ENCODE measurements around the gene TSSC4.

The TSSC4 gene

DNA sequence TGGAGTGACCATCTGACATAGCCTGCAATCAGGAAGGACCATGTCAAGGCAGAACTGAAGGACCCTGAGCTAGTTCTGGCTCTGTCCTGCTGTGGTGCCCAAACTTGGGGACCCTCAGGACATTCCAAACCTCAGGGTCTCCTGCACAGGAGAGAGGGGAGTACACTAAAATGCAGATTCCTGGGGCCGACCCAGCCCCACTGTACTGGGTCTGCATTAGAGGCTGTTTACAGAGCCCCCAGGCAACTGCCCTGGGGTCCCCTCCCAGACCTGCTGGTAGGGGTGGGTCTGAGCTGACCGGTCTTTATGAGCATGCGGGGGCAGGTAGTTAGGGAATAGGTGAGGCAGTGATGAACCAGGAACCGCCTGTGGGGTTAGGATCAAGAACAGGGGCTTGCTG is 37.0 kb downstream of the TSSC4 start:
- no peaks in the 10 kb centered on the region for H3K27me3 ChIP-seq (ENCODE audit: insufficient read depth, poor library complexity, severe bottlenecking)
- peak; percentile 24 for DNase-seq (ENCODE audit: low spot score)
- TF ChIP-seq, protein P1, sequence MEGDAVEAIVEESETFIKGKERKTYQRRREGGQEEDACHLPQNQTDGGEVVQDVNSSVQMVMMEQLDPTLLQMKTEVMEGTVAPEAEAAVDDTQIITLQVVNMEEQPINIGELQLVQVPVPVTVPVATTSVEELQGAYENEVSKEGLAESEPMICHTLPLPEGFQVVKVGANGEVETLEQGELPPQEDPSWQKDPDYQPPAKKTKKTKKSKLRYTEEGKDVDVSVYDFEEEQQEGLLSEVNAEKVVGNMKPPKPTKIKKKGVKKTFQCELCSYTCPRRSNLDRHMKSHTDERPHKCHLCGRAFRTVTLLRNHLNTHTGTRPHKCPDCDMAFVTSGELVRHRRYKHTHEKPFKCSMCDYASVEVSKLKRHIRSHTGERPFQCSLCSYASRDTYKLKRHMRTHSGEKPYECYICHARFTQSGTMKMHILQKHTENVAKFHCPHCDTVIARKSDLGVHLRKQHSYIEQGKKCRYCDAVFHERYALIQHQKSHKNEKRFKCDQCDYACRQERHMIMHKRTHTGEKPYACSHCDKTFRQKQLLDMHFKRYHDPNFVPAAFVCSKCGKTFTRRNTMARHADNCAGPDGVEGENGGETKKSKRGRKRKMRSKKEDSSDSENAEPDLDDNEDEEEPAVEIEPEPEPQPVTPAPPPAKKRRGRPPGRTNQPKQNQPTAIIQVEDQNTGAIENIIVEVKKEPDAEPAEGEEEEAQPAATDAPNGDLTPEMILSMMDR (IDR thresholded peaks at IDR 0.05; ENCODE audit: poor library complexity, severe bottlenecking), result no peak
- no peak for ATAC-seq (ENCODE audit: low read depth)
- no peaks in the 10 kb centered on the region for H3K36me3 ChIP-seq (ENCODE audit: low read depth)
- H3K4me1 ChIP-seq (ENCODE audit: insufficient read depth, poor library complexity, severe bottlenecking), result no peaks in the 10 kb centered on the region
- no peak overlapping the region for H3K27ac ChIP-seq (ENCODE audit: poor library complexity, severe bottlenecking)
- no peaks in the 10 kb centered on the region for H3K9me3 ChIP-seq (ENCODE audit: severe bottlenecking)
- no peak overlapping the region for H3K4me3 ChIP-seq (ENCODE audit: severe bottlenecking)

DNA sequence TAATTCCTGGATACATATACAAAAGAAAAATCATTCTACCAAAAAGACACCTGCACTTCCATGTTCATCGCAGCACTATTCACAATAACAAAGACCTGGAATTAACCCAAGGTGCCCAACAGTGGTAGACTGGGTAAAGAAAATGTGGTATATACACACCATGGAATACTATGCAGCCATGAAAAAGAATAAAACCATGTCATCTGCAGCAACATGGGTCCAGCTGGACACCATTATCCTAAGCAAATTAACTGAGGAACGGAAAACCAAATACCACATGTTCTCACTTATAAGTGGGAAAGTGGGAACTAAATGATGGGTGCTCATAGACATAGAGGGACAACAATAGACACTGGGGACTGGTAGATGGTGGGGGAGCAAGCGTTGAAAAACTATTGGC is 39.3 kb downstream of the TSSC4 start:
- DNase-seq (ENCODE audit: low spot score) (no peak), ATAC-seq (ENCODE audit: low read depth) (no peak)
- H3K36me3 ChIP-seq (ENCODE audit: low read depth), result no peaks in the 10 kb centered on the region
- no peak overlapping the region for H3K4me3 ChIP-seq (ENCODE audit: severe bottlenecking)
- TF ChIP-seq, protein P1 (IDR thresholded peaks at IDR 0.05; ENCODE audit: poor library complexity, severe bottlenecking), result no peak
- H3K9me3 ChIP-seq (ENCODE audit: severe bottlenecking), result no peaks in the 10 kb centered on the region
- no peaks in the 10 kb centered on the region for H3K4me1 ChIP-seq (ENCODE audit: insufficient read depth, poor library complexity, severe bottlenecking)
- H3K27me3 ChIP-seq (ENCODE audit: insufficient read depth, poor library complexity, severe bottlenecking), result peaks cover 15% of the 10 kb centered on the region
- H3K27ac ChIP-seq (ENCODE audit: poor library complexity, severe bottlenecking), result no peak overlapping the region

DNA sequence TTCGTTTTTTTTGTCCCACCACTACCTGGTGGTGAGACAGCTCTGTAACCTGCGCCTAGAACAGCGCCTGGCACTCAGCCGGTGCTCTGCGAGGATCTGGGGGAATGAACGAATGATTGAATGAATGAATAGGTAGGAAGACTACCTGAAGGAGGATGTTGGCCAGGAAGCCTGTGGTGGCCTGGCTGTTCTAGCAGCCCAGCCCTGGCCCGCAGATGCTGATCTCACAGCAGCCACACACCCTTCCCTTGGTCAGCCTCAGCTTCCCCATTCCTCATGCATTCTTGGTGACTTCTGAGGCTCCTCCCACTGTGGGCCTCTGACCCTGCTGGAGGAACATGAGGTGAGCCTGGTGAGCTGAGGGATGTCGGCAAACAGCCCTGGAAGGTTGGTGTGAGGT is 40.1 kb downstream of the TSSC4 start:
- DNase-seq (ENCODE audit: low spot score), result no peak
- no peak for ATAC-seq (ENCODE audit: low read depth)
- Histone ChIP-seq H3K27me3 (ENCODE audit: insufficient read depth, poor library complexity, severe bottlenecking) (peaks cover 19% of the 10 kb centered on the region), H3K4me1 (ENCODE audit: insufficient read depth, poor library complexity, severe bottlenecking) (no peaks in the 10 kb centered on the region), H3K36me3 (ENCODE audit: low read depth) (no peaks in the 10 kb centered on the region), H3K9me3 (ENCODE audit: severe bottlenecking) (no peaks in the 10 kb centered on the region), H3K4me3 (ENCODE audit: severe bottlenecking) (no peak overlapping the region), H3K27ac (ENCODE audit: poor library complexity, severe bottlenecking) (no peak overlapping the region)
- TF ChIP-seq, protein P1 (IDR thresholded peaks at IDR 0.05; ENCODE audit: poor library complexity, severe bottlenecking), result no peak

DNA sequence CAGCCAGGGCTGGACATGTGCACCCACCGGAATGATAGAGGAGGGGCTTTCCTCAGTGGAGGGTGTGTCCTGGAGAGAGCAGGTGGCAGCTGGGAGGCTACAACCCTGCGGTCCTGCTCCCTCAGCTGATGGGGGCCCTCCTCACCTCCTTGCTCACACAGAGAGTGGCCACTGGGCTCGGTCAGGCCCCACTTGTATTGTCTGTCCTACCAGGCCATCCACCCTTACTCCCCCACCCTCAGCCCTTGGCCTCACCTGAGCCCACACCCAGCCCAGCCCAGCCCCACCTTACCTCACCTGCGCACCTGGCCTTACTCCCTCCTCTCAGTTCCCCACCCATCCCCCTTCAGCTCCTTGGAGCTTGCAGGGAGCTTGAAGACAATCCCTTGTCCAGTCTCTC is 40.6 kb downstream of the TSSC4 start:
- H3K4me3 ChIP-seq (ENCODE audit: severe bottlenecking), result no peak overlapping the region
- peaks cover 25% of the 10 kb centered on the region for H3K27me3 ChIP-seq (ENCODE audit: insufficient read depth, poor library complexity, severe bottlenecking)
- H3K36me3 ChIP-seq (ENCODE audit: low read depth), result no peaks in the 10 kb centered on the region
- DNase-seq (ENCODE audit: low spot score) (peak; percentile 51), ATAC-seq (ENCODE audit: low read depth) (no peak)
- H3K9me3 ChIP-seq (ENCODE audit: severe bottlenecking), result no peaks in the 10 kb centered on the region
- no peak overlapping the region for H3K27ac ChIP-seq (ENCODE audit: poor library complexity, severe bottlenecking)
- H3K4me1 ChIP-seq (ENCODE audit: insufficient read depth, poor library complexity, severe bottlenecking), result no peaks in the 10 kb centered on the region
- TF ChIP-seq, protein P1 (IDR thresholded peaks at IDR 0.05; ENCODE audit: poor library complexity, severe bottlenecking), result no peak

DNA sequence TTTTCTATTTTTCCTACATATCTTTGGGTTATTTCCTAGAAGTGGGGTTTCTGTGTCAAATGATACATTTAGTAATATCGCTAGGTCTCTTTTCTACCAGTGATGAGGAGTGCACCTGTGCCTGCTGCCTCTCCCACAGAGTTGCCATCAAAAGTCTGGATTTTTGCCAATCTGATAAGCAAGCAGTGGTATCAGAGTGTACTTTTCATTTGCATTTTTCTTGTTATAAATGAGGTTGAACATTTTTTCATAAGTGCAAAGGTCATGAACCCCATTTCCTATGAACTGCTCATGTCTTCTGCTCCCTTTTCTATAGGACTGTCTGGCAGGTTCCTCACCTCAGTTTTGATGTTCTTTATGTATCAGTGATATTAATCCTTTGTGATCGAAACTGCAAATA is 42.0 kb downstream of the TSSC4 start:
- H3K27ac ChIP-seq (ENCODE audit: poor library complexity, severe bottlenecking), result no peak overlapping the region
- no peaks in the 10 kb centered on the region for H3K9me3 ChIP-seq (ENCODE audit: severe bottlenecking)
- H3K4me1 ChIP-seq (ENCODE audit: insufficient read depth, poor library complexity, severe bottlenecking), result no peaks in the 10 kb centered on the region
- ATAC-seq (ENCODE audit: low read depth), result no peak
- no peaks in the 10 kb centered on the region for H3K36me3 ChIP-seq (ENCODE audit: low read depth)
- peaks cover 27% of the 10 kb centered on the region for H3K27me3 ChIP-seq (ENCODE audit: insufficient read depth, poor library complexity, severe bottlenecking)
- TF ChIP-seq, protein P1 (IDR thresholded peaks at IDR 0.05; ENCODE audit: poor library complexity, severe bottlenecking), result no peak
- no peak for DNase-seq (ENCODE audit: low spot score)
- H3K4me3 ChIP-seq (ENCODE audit: severe bottlenecking), result no peak overlapping the region

All from RWPE2 (cell line).